Measurements from ENCODE around the gene OR2M7.
"Not testable (repeated sequence)": the region's sequence is repeated elsewhere in the genome, so short reads cannot be mapped to it uniquely, and the experiment has no call there.

Gene OR2M7

GRCh38 chr1:248343451-248343850, 19.1 kb upstream of the OR2M7 start:
- no peak overlapping the region for H3K4me3 ChIP-seq (ENCODE audit: low read length)
- no peak for DNase-seq (ENCODE audit: low read depth)
- no peak for TF ChIP-seq CTCF (conservative IDR thresholded peaks at IDR 0.05; ENCODE audit: low read depth, low read length)

GRCh38 chr1:248316796-248317195, 7.6 kb downstream of the OR2M7 start:
- no peak for DNase-seq (ENCODE audit: low read depth)

GRCh38 chr1:248306740-248307139, 17.6 kb downstream of the OR2M7 start:
- not testable (repeated sequence) for H3K4me3 ChIP-seq (ENCODE audit: low read length); DNase-seq (ENCODE audit: low read depth)

More at GRCh38 chr1:248316796-248317195, 7.6 kb downstream of the OR2M7 start:
- no peak for TF ChIP-seq CTCF (conservative IDR thresholded peaks at IDR 0.05; ENCODE audit: low read depth, low read length)
- no peak overlapping the region for H3K4me3 ChIP-seq (ENCODE audit: low read length)

- no peak overlapping the region for H3K4me3 ChIP-seq (ENCODE audit: low read length)
- no peak for DNase-seq (ENCODE audit: low read depth)
- no peak for TF ChIP-seq CTCF (conservative IDR thresholded peaks at IDR 0.05; ENCODE audit: low read depth, low read length)
Observed at GRCh38 chr1:248306103-248306502, 18.3 kb downstream of the OR2M7 start.

GRCh38 chr1:248305672-248306071, 18.7 kb downstream of the OR2M7 start:
- not testable (repeated sequence) for H3K4me3 ChIP-seq (ENCODE audit: low read length)

GRCh38 chr1:248303324-248303723, 21.0 kb downstream of the OR2M7 start, which contains the start of gene OR2T12:
Gene OR2T12 (minus strand): TSS chr1:248303424. CDS start chr1:248295578, 7,846 bp downstream.
- no peak within 1 kb of the TSS for H3K4me3 ChIP-seq (ENCODE audit: low read length)
- TF ChIP-seq CTCF (conservative IDR thresholded peaks at IDR 0.05; ENCODE audit: low read depth, low read length), result no peak
- DNase-seq (ENCODE audit: low read depth), result no peak

More at GRCh38 chr1:248305672-248306071, 18.7 kb downstream of the OR2M7 start:
- not testable (repeated sequence) for DNase-seq (ENCODE audit: low read depth)

GRCh38 chr1:248288391-248288790, 36.0 kb downstream of the OR2M7 start:
- no peak for DNase-seq (ENCODE audit: low read depth)
- TF ChIP-seq CTCF (conservative IDR thresholded peaks at IDR 0.05; ENCODE audit: low read depth, low read length), result no peak
- no peak overlapping the region for H3K4me3 ChIP-seq (ENCODE audit: low read length)

GRCh38 chr1:248277876-248278275, 46.5 kb downstream of the OR2M7 start, which contains the start of gene OR2T33:
Gene OR2T33 (minus strand): TSS chr1:248277976. CDS start chr1:248273814, 4,162 bp downstream.
- no peak within 1 kb of the TSS for H3K4me3 ChIP-seq (ENCODE audit: low read length)
- DNase-seq (ENCODE audit: low read depth), result no peak
- no peak for TF ChIP-seq CTCF (conservative IDR thresholded peaks at IDR 0.05; ENCODE audit: low read depth, low read length)

Data from retinal pigment epithelial cell (primary cell).